Tibial artery (tissue), 4 donors: Measurements from ENCODE around the gene PRM1.
"Not testable (repeated sequence)": the region's sequence is repeated elsewhere in the genome, so short reads cannot be mapped to it uniquely, and the experiment has no call there.

ENCODE experiments used
- DNase-seq, 2 donors: peaks; one replicate each; pipeline ENCODE4 v3.0.0-alpha.2; 2019
- H3K27ac ChIP-seq, 2 donors: fragments of 200-600 bp; sonication (generic) in 1 of 2; 1 replicate in 1 of 2; 2 replicates in 1 of 2; pipeline ENCODE4 v1.5.1; 2018 to 2019; ENCODE audit warnings: mild to moderate bottlenecking in 1 of 2
- H3K27me3 ChIP-seq, 2 donors: fragments of 200-600 bp; sonication (generic) in 1 of 2; one replicate each; pipeline versions ENCODE4 v1.5.1 to v1.6.0; 2016 to 2019
- H3K36me3 ChIP-seq, 3 donors: fragments of 200-600 bp; sonication (generic) in 2 of 3; one replicate each; pipeline ENCODE4 v1.5.1; 2016 to 2019; ENCODE audit warnings: mild to moderate bottlenecking in 2 of 3
- H3K4me1 ChIP-seq, 4 donors: fragments of 200-600 bp; sonication (generic) in 2 of 4; 1 replicate in 3 of 4; 2 replicates in 1 of 4; pipeline ENCODE4 v1.5.1; 2016 to 2019
- H3K4me3 ChIP-seq, 2 donors: fragments of 200-600 bp; sonication (generic) in 1 of 2; 1 replicate in 1 of 2; 2 replicates in 1 of 2; pipeline ENCODE4 v1.5.1; 2018 to 2019; ENCODE audit warnings: mild to moderate bottlenecking in 2 of 2
- H3K9me3 ChIP-seq, 3 donors: fragments of 200-600 bp; sonication (generic) in 1 of 3; one replicate each; pipeline ENCODE4 v1.5.1; 2016 to 2019
- CTCF ChIP-seq, 2 experiments: fragments of 200-600 bp in 1 of 2; fragments of 450-650 bp in 1 of 2; IDR thresholded peaks; one replicate each; pipeline ENCODE4 v1.5.1; 2017 to 2019; ENCODE audit warnings: antibody characterized with exemption in 2 of 2, mild to moderate bottlenecking in 1 of 2, moderate library complexity in 1 of 2
- intact Hi-C: fragments of 100-400 bp; cut with DNase I; formaldehyde crosslinking; loops from one replicate; pipeline ENCODE4 v1.15.0; 2023; ENCODE audit warnings: low total_unique reads

Gene PRM1

GRCh38 chr16:11290102-11290893 is 9.2 kb upstream of the PRM1 start:
- no peak for TF ChIP-seq CTCF (IDR thresholded peaks at IDR 0.05)
- intact Hi-C loops, result no loop called here

GRCh38 chr16:11289696-11290095 is 8.6 kb upstream of the PRM1 start:
- H3K36me3 ChIP-seq, H3K4me1 ChIP-seq, H3K4me3 ChIP-seq, H3K9me3 ChIP-seq, H3K27me3 ChIP-seq, intact Hi-C loops, DNase-seq, H3K27ac ChIP-seq: not testable (repeated sequence)

More at GRCh38 chr16:11290102-11290893, 9.2 kb upstream of the PRM1 start:
- H3K36me3 ChIP-seq, result no peaks in the 10 kb centered on the region
- H3K4me1 ChIP-seq, result no peaks in the 10 kb centered on the region
- H3K4me3 ChIP-seq, result no peak overlapping the region
- H3K9me3 ChIP-seq, result no peaks in the 10 kb centered on the region
- no peaks in the 10 kb centered on the region for H3K27me3 ChIP-seq
- DNase-seq, result no peak
- no peak overlapping the region for H3K27ac ChIP-seq

GRCh38 chr16:11289202-11289601 is 8.1 kb upstream of the PRM1 start:
- no peak overlapping the region for H3K4me3 ChIP-seq
- no peaks in the 10 kb centered on the region for H3K36me3 ChIP-seq
- intact Hi-C loops, result no loop called here
- DNase-seq, result no peak
- H3K27ac ChIP-seq, result no peak overlapping the region
- no peak for TF ChIP-seq CTCF (IDR thresholded peaks at IDR 0.05)
- no peaks in the 10 kb centered on the region for H3K9me3 ChIP-seq
- no peaks in the 10 kb centered on the region for H3K4me1 ChIP-seq
- no peaks in the 10 kb centered on the region for H3K27me3 ChIP-seq

- intact Hi-C loops, result no loop called here
- Histone ChIP-seq H3K4me3 (no peak overlapping the region), H3K9me3 (no peaks in the 10 kb centered on the region), H3K36me3 (no peaks in the 10 kb centered on the region), H3K27ac (no peak overlapping the region), H3K4me1 (no peaks in the 10 kb centered on the region), H3K27me3 (no peaks in the 10 kb centered on the region)
- no peak for TF ChIP-seq CTCF (IDR thresholded peaks at IDR 0.05)
- no peak for DNase-seq
Measured at GRCh38 chr16:11285842-11286241, 4.7 kb upstream of the PRM1 start.

GRCh38 chr16:11283820-11284248 is 2.7 kb upstream of the PRM1 start:
- Histone ChIP-seq H3K9me3 (no peaks in the 10 kb centered on the region), H3K4me3 (no peak overlapping the region), H3K27me3 (no peaks in the 10 kb centered on the region), H3K36me3 (no peaks in the 10 kb centered on the region), H3K27ac (no peak overlapping the region), H3K4me1 (no peaks in the 10 kb centered on the region)
- no peak for DNase-seq
- no peak for TF ChIP-seq CTCF (IDR thresholded peaks at IDR 0.05)
- intact Hi-C loops, result no loop called here

- no peak for TF ChIP-seq CTCF (IDR thresholded peaks at IDR 0.05)
- DNase-seq, result no peak
- no peak overlapping the region for H3K4me3 ChIP-seq
- H3K36me3 ChIP-seq, result no peaks in the 10 kb centered on the region
- intact Hi-C loops, result no loop called here
- no peaks in the 10 kb centered on the region for H3K4me1 ChIP-seq
- no peak overlapping the region for H3K27ac ChIP-seq
- H3K27me3 ChIP-seq, result peaks cover 0 to 4% of the 10 kb centered on the region in 2 donors
- no peaks in the 10 kb centered on the region for H3K9me3 ChIP-seq
Measured at GRCh38 chr16:11278681-11279628, 2.2 kb downstream of the PRM1 start.
